Endothelial cell of umbilical vein (primary cell): ENCODE measurements around the gene QRFP. TPM values are rescaled to one million over a fixed set of nuclear protein-coding genes. Genes with fewer than 3 reads are reported as not detected.

ENCODE experiments used
- BruUV-seq: library from RNA; stranded (reverse); fragments of 400-500 nt; replicated peaks from 2 replicates; lab custom pipeline; 2021; lab: Mats Ljungman, UMichigan
- CTCF ChIA-PET: fragments of 300-600, 350-600 bp; sonication (Branson Sonifier 250); formaldehyde crosslinking; loops from one replicate; lab custom pipeline; 2021; ENCODE audit warnings: antibody characterized with exemption, inconsistent platforms; lab: Charles Lee
- POLR2A ChIA-PET: fragments of 300-600, 350-600 bp; sonication (Branson Sonifier 250); formaldehyde crosslinking; loops from one replicate; lab custom pipeline; 2021; ENCODE audit warnings: antibody characterized with exemption, inconsistent platforms; lab: Charles Lee
- DNase-seq: peaks from one replicate; pipeline ENCODE4 v3.0.0-alpha.2; 2011; ENCODE audit warnings: low read depth, low spot score
- FAIRE-seq: peaks from 2 replicates; lab custom pipeline; 2011; peaks lifted over from hg19 to GRCh38; lab: Jason Lieb, UNC
- H2AFZ ChIP-seq: 2 replicates; pipeline ENCODE4 v1.6.0; 2012; ENCODE audit warnings: low read depth, low read length, control low read depth, inconsistent platforms
- H3K27ac ChIP-seq: 2 replicates; pipeline ENCODE4 v1.5.1; 2011; ENCODE audit warnings: low read depth, mild to moderate bottlenecking, control low read depth, low read length, moderate library complexity; ENCODE audit not compliant: insufficient read depth
- H3K27me3 ChIP-seq, 2 experiments: 2 replicates each; pipeline versions ENCODE4 v1.6.0 to v1.6.1; 2011; ENCODE audit warnings: low read length in 2 of 2, mixed read lengths in 1 of 2; ENCODE audit not compliant: control insufficient read depth in 2 of 2, insufficient read depth in 2 of 2
- H3K36me3 ChIP-seq, 2 experiments: 2 replicates in 1 of 2; 3 replicates in 1 of 2; pipeline ENCODE4 v1.5.1; 2011; ENCODE audit warnings: low read length in 2 of 2, mild to moderate bottlenecking in 1 of 2, moderate library complexity in 1 of 2; ENCODE audit not compliant: control insufficient read depth in 2 of 2, insufficient read depth in 2 of 2; ENCODE audit errors: extremely low read depth in 1 of 2
- H3K4me1 ChIP-seq: 3 replicates; pipeline ENCODE4 v1.5.1; 2011; ENCODE audit warnings: mild to moderate bottlenecking, low read length; ENCODE audit not compliant: control insufficient read depth, insufficient read depth; ENCODE audit errors: extremely low read depth
- H3K4me2 ChIP-seq: 2 replicates; pipeline ENCODE4 v1.6.1; 2011; ENCODE audit warnings: low read length, control low read depth, mixed read lengths; ENCODE audit not compliant: insufficient read depth
- H3K4me3 ChIP-seq, 3 experiments: fragments of 200-600 bp in 1 of 3; sonication (generic), shearing (Covaris generic) in 1 of 3; replicated peaks in 1 of 3; 2 replicates each; pipeline ENCODE4 v1.5.1; 2011 to 2016; ENCODE audit warnings: control low read depth in 3 of 3, low read length in 3 of 3, mild to moderate bottlenecking in 2 of 3, inconsistent platforms in 1 of 3, low read depth in 1 of 3, moderate library complexity in 1 of 3; ENCODE audit not compliant: insufficient read depth in 1 of 3
- H3K79me2 ChIP-seq: 2 replicates; pipeline ENCODE4 v1.6.0; 2012; ENCODE audit warnings: low read length, inconsistent platforms; ENCODE audit not compliant: control insufficient read depth, insufficient read depth
- H3K9ac ChIP-seq: replicated peaks from 2 replicates; pipeline ENCODE3; 2011; ENCODE audit warnings: low read length, control low read depth; ENCODE audit not compliant: insufficient read depth; ENCODE audit errors: extremely low read depth
- H3K9me1 ChIP-seq: replicated peaks from 3 replicates; pipeline ENCODE4 v1.6.0; 2011; ENCODE audit warnings: mild to moderate bottlenecking, low read length; ENCODE audit not compliant: control insufficient read depth, insufficient read depth; ENCODE audit errors: extremely low read depth
- H3K9me3 ChIP-seq: replicated peaks from 2 replicates; pipeline ENCODE4 v1.5.1; 2012; ENCODE audit warnings: low read length, inconsistent platforms; ENCODE audit not compliant: control insufficient read depth, insufficient read depth
- H4K20me1 ChIP-seq: replicated peaks from 2 replicates; pipeline ENCODE3; 2011; ENCODE audit warnings: mild to moderate bottlenecking, low read length; ENCODE audit not compliant: control insufficient read depth, insufficient read depth; ENCODE audit errors: extremely low read depth
- CTCF ChIP-seq, 2 donors: IDR thresholded peaks; 1 replicate in 1 of 2; 2 replicates in 1 of 2; pipeline ENCODE4 v1.5.1; 2011; ENCODE audit warnings: low read length in 2 of 2, mild to moderate bottlenecking in 2 of 2, moderate library complexity in 2 of 2, control low read depth in 1 of 2, inconsistent platforms in 1 of 2, low read depth in 1 of 2; ENCODE audit not compliant: insufficient read depth in 1 of 2; ENCODE audit errors: extremely low read depth in 1 of 2
- GATA2 ChIP-seq: IDR thresholded peaks from 2 replicates; pipeline ENCODE4 v1.7.0; 2011; ENCODE audit warnings: low read depth, mild to moderate bottlenecking, moderate library complexity, mixed read lengths, low read length; ENCODE audit not compliant: insufficient read length, insufficient read depth
- POLR2A ChIP-seq: IDR thresholded peaks from 2 replicates; pipeline ENCODE4 v1.6.1; 2012; ENCODE audit warnings: low read depth, mild to moderate bottlenecking, control low read depth, low read length
- POLR2AphosphoS5 ChIP-seq: IDR thresholded peaks from 2 replicates; pipeline ENCODE4 v1.6.1; 2012; ENCODE audit warnings: low read depth, mild to moderate bottlenecking, control low read depth, low read length, moderate library complexity; ENCODE audit not compliant: insufficient read depth
- dilution Hi-C: fragments of 300-500 bp; cut with MboI; formaldehyde crosslinking; loops from one replicate; pipeline ENCODE4 v1.15.0; 2019; ENCODE audit warnings: low sequenced_read_pairs; ENCODE audit not compliant: extremely low pct_ligation_motif_present
- intact Hi-C: fragments of 100-400 bp; cut with micrococcal nuclease; formaldehyde crosslinking; loops from one replicate; pipeline ENCODE4 v1.10.0; 2022
- polyA plus RNA-seq, 4 experiments: library from polyadenylated mRNA; depleted of rRNA in 3 of 4; stranded (reverse) in 3 of 4; unstranded in 1 of 4; fragments of >200 nt; gene quantifications; 2 replicates each; pipeline versions ENCODE4 v1.2.1 to v1.2.3, GENCODE V29; 2011 to 2012; ENCODE audit warnings: missing spikeins in 1 of 4
- total RNA-seq: library from RNA; stranded (reverse); gene quantifications from 2 replicates; pipeline ENCODE4 v1.2.3, GENCODE V29; 2021

QRFP gene
- total and polyA plus RNA-seq, 2 donors (not counting 3 experiments of a cell fraction or from before 2014, with no cell fraction given), result not detected

GRCh38 chr9:130912932-130913598, 16.5 kb upstream of the QRFP start:
- no peaks in the 10 kb centered on the region for H3K9me1 ChIP-seq
- H4K20me1 ChIP-seq, result no peaks in the 10 kb centered on the region
- H3K9ac ChIP-seq, result no peak overlapping the region
- no peaks in the 10 kb centered on the region for H3K36me3 ChIP-seq
- intact Hi-C loops (no loop called here), dilution Hi-C loops (no loop called here)
- peak; percentile 37 for DNase-seq
- no peak for TF ChIP-seq POLR2A
- TF ChIP-seq GATA2, result no peak
- TF ChIP-seq CTCF (IDR thresholded peaks at IDR 0.05; ENCODE audit: extremely low read depth in 1 of 2, insufficient read depth in 1 of 2, low read depth in 1 of 2, low read length in 2 of 2), result no peak
- no peak for TF ChIP-seq POLR2AphosphoS5
- no peak overlapping the region for H3K4me2 ChIP-seq
- no peaks in the 10 kb centered on the region for H3K4me1 ChIP-seq
- H3K27me3 ChIP-seq, result peaks cover 0 to 1% of the 10 kb centered on the region in 2 experiments
- H3K79me2 ChIP-seq, result no peaks in the 10 kb centered on the region
- H2AFZ ChIP-seq, result peak overlapping the region; percentile 48
- no TSS peak for BruUV-seq
- H3K27ac ChIP-seq, result no peak overlapping the region
- CTCF ChIA-PET, result interaction anchor here (0.9 to 1.0 kb wide), 2 partner anchors 14 to 85 kb away, joined by 6 to 7 read pairs; no protein-coding TSS in a partner anchor
- POLR2A ChIA-PET, result no interaction called here
- peak; percentile 67 for FAIRE-seq
- no peaks in the 10 kb centered on the region for H3K9me3 ChIP-seq
- H3K4me3 ChIP-seq, result no peak overlapping the region
